OCI-LY1 (cell line): Measurements from ENCODE around the gene CIAO3.

Experiments used
- H2AFZ ChIP-seq: fragments of 200-600 bp; sonication (generic), shearing (Covaris generic); 2 replicates; pipeline ENCODE4 v1.6.0; 2014; ENCODE audit warnings: antibody characterized with exemption, mild to moderate bottlenecking, low read length
- H3F3A ChIP-seq: fragments of 200-600 bp; sonication (generic), shearing (Covaris generic); 2 replicates; pipeline ENCODE4 v1.6.0; 2014; ENCODE audit warnings: mild to moderate bottlenecking, antibody characterized with exemption, low read length, moderate library complexity; ENCODE audit not compliant: insufficient read depth
- H3K27ac ChIP-seq: fragments of 200-600 bp; sonication (generic); 2 replicates; pipeline ENCODE4 v1.5.1; 2014; ENCODE audit warnings: low read length, mixed run types, mild to moderate bottlenecking, low read depth; ENCODE audit not compliant: poor library complexity, severe bottlenecking
- H3K27me3 ChIP-seq: fragments of 200-600 bp; sonication (generic); 2 replicates; pipeline ENCODE4 v1.6.0; 2014; ENCODE audit warnings: antibody characterized with exemption, mild to moderate bottlenecking, low read length, moderate library complexity; ENCODE audit not compliant: insufficient read depth
- H3K36me3 ChIP-seq: fragments of 200-600 bp; sonication (generic); 2 replicates; pipeline ENCODE4 v1.6.1; 2014; ENCODE audit warnings: mild to moderate bottlenecking, antibody characterized with exemption, low read length, moderate library complexity, mixed read lengths; ENCODE audit not compliant: insufficient read depth
- H3K4me1 ChIP-seq: fragments of 200-600 bp; sonication (generic); 2 replicates; pipeline ENCODE4 v1.5.1; 2014; ENCODE audit warnings: mild to moderate bottlenecking, low read length, moderate library complexity; ENCODE audit not compliant: insufficient read depth, severe bottlenecking
- H3K4me2 ChIP-seq: fragments of 200-600 bp; sonication (generic), shearing (Covaris generic); 2 replicates; pipeline ENCODE4 v1.6.1; 2014; ENCODE audit warnings: low read length
- H3K4me3 ChIP-seq: fragments of 200-600 bp; sonication (generic); 2 replicates; pipeline ENCODE4 v1.5.1; 2014; ENCODE audit warnings: low read length, low read depth, mild to moderate bottlenecking, mixed read lengths; ENCODE audit not compliant: poor library complexity, severe bottlenecking
- H3K79me2 ChIP-seq: fragments of 200-600 bp; shearing (Covaris generic); 2 replicates; pipeline ENCODE4 v1.6.1; 2016; ENCODE audit warnings: mixed run types, low read length, mixed read lengths; ENCODE audit not compliant: insufficient read depth
- H3K9ac ChIP-seq: fragments of 200-600 bp; sonication (generic), shearing (Covaris generic); 2 replicates; pipeline ENCODE4 v1.6.1; 2014; ENCODE audit warnings: mild to moderate bottlenecking, low read length, mixed read lengths
- H3K9me2 ChIP-seq: fragments of 200-600 bp; sonication (generic), shearing (Covaris generic); 2 replicates; pipeline ENCODE4 v1.6.1; 2014; ENCODE audit warnings: low read depth, mild to moderate bottlenecking, low read length, mixed read lengths
- H3K9me3 ChIP-seq: fragments of 200-600 bp; shearing (Covaris generic); 2 replicates; pipeline ENCODE4 v1.6.1; 2014; ENCODE audit warnings: low read length, mixed read lengths
- H4K20me1 ChIP-seq: fragments of 200-600 bp; sonication (generic), shearing (Covaris generic); 2 replicates; pipeline ENCODE4 v1.6.0; 2016; ENCODE audit warnings: mild to moderate bottlenecking, low read length; ENCODE audit not compliant: insufficient read depth
- EZH2 ChIP-seq: fragments of 200-600 bp; sonication (generic), shearing (Covaris generic); IDR thresholded peaks from 2 replicates; pipeline ENCODE4 v1.8.0; 2017; ENCODE audit warnings: borderline replicate concordance, mixed run types, mild to moderate bottlenecking, antibody characterized with exemption, low read length, moderate library complexity, mixed read lengths
- TF ChIP-seq, protein P1 (sequence below): fragments of 200-600 bp; sonication (generic), shearing (Covaris generic); IDR thresholded peaks from 2 replicates; pipeline ENCODE4 v1.5.1; 2017; ENCODE audit warnings: mild to moderate bottlenecking, antibody characterized with exemption, low read length, moderate library complexity, mixed read lengths

CIAO3 gene

DNA sequence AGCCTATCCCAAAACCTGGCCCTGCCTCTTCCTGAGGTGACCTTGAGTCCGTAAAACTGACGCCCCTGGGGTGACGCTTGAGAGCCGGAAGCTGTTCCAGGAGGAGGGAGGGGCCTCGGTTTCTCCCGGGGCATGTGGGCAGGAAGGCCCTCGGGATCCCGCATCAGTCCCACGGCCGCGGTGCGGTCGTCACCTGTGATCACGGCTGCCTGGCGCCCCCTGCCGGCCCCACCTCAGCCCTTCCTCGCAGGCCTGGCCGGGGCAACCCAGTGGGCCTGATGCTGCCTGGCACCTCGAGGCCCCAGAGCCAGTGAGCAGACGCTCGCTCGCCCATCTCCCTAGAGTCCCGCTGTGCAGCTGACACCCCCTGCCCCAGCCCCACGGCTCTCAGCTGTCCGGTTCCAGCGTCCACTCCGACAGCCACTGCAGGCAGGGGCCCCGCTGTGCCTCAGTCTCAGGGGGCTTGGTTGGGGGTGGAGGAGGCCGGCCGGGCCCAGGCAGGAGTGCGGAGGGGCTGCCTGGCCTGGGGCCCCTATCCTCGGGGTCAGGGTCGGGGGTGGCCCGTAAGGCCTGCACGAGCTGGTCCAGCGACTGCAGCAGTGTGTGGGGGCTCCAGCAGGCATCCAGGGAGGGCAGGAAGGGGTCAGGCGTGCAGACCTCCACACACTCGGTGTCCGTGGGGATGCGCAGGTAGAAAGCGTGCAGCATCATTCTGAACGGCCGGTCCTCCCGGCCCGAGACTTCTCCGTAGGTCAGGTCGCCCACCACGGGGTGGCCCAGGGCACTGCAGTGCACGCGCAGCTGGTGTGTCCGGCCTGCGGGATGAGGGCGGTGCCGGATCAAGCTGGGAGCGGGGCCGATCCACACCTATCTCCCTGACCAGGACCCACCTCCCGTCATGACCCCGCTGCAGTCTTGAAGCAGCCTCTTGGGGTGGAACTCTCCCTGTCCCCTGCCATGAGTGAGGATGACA is 45.1 kb upstream of the CIAO3 start:
- no peaks in the 10 kb centered on the region for H3K9me3 ChIP-seq
- H3K36me3 ChIP-seq: peaks cover 24% of the 10 kb centered on the region
- no peaks in the 10 kb centered on the region for H4K20me1 ChIP-seq
- no peaks in the 10 kb centered on the region for H3K9me2 ChIP-seq
- no peak overlapping the region for H3K27ac ChIP-seq
- H3K79me2 ChIP-seq: no peaks in the 10 kb centered on the region
- no peaks in the 10 kb centered on the region for H3F3A ChIP-seq
- no peak for TF ChIP-seq EZH2
- TF ChIP-seq, protein P1, sequence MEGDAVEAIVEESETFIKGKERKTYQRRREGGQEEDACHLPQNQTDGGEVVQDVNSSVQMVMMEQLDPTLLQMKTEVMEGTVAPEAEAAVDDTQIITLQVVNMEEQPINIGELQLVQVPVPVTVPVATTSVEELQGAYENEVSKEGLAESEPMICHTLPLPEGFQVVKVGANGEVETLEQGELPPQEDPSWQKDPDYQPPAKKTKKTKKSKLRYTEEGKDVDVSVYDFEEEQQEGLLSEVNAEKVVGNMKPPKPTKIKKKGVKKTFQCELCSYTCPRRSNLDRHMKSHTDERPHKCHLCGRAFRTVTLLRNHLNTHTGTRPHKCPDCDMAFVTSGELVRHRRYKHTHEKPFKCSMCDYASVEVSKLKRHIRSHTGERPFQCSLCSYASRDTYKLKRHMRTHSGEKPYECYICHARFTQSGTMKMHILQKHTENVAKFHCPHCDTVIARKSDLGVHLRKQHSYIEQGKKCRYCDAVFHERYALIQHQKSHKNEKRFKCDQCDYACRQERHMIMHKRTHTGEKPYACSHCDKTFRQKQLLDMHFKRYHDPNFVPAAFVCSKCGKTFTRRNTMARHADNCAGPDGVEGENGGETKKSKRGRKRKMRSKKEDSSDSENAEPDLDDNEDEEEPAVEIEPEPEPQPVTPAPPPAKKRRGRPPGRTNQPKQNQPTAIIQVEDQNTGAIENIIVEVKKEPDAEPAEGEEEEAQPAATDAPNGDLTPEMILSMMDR: peak; percentile 74
- no peak overlapping the region for H3K9ac ChIP-seq
- H2AFZ ChIP-seq: no peak overlapping the region
- H3K4me1 ChIP-seq: peaks cover 23% of the 10 kb centered on the region
- H3K4me3 ChIP-seq: no peak overlapping the region
- H3K4me2 ChIP-seq: no peak overlapping the region
- H3K27me3 ChIP-seq: no peaks in the 10 kb centered on the region; the same call in 1 of the 2 replicates

DNA sequence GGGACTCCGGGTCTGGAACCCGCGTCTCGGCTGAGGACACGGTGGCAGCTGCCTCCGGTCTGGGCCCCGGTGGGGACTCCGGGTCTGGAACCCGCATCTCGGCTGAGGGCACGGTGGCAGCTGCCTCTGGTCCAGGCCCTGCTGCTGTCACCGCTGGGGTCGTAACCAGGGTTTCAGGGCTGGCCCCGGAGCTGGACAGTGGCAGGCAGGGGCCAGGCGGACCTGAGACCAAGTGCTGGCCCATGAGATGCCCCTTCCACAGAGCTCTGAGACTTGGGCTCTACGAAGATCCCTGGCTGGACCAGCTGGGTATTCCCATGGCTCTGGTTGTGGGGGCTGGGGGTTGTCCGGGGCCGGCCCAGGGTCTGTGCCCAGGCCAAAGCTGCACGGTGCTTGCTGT is 43.6 kb upstream of the CIAO3 start:
- Histone ChIP-seq H2AFZ (no peak overlapping the region), H3K36me3 (peaks cover 22% of the 10 kb centered on the region), H3F3A (no peaks in the 10 kb centered on the region), H3K27ac (no peak overlapping the region), H4K20me1 (no peaks in the 10 kb centered on the region), H3K4me2 (no peak overlapping the region), H3K4me1 (peaks cover 17% of the 10 kb centered on the region), H3K9me3 (no peaks in the 10 kb centered on the region), H3K9me2 (no peaks in the 10 kb centered on the region), H3K9ac (no peak overlapping the region), H3K27me3 (no peaks in the 10 kb centered on the region; the same call in 1 of the 2 replicates), H3K79me2 (no peaks in the 10 kb centered on the region), H3K4me3 (no peak overlapping the region)
- TF ChIP-seq, protein P1: no peak
- TF ChIP-seq EZH2: no peak

DNA sequence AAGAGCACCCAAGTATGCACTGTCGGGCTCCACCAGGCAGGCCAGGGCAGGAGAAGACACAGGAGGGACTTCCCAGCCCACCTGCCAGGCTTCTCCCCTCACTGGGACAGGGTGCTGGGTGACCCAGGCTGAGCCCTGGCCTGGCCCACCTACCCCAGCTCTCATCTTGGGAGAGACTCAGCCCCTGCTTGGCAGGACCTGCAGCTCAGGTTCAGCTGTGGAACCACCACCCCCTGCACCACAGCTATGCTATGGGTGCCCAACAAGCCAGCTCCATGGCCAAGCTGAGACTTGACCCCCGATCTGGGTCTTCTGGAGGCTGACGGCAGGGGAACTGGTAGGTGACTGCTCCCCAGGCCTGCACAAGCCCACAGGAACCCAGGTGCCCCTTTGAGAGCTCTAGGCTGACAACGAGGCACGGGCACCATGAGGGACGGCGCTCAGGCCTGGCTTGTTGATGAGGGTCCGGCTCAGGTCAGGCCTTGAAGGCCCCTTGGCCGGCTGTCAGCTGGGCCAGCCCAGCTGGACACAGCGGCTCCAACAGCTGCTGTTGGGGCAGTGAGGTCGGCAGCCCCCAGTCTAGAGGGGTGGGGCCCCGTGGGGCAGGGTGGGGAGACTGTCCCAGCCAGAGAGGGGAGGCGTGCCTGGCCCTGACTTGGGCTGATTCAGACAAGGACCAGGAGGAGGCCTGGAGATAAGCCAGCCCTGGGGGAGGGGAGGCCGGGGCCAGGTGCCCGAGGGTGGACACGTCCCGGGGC is 42.8 kb upstream of the CIAO3 start:
- no peak overlapping the region for H3K27ac ChIP-seq
- no peak overlapping the region for H3K9ac ChIP-seq
- H3K4me3 ChIP-seq: no peak overlapping the region
- peaks cover 22% of the 10 kb centered on the region for H3K36me3 ChIP-seq
- H3K79me2 ChIP-seq: no peaks in the 10 kb centered on the region
- no peaks in the 10 kb centered on the region; the same call in 1 of the 2 replicates for H3K27me3 ChIP-seq
- no peaks in the 10 kb centered on the region for H4K20me1 ChIP-seq
- H3F3A ChIP-seq: no peaks in the 10 kb centered on the region
- H3K9me2 ChIP-seq: no peaks in the 10 kb centered on the region
- H3K4me2 ChIP-seq: no peak overlapping the region
- peaks cover 11% of the 10 kb centered on the region for H3K4me1 ChIP-seq
- no peaks in the 10 kb centered on the region for H3K9me3 ChIP-seq
- TF ChIP-seq EZH2: no peak
- TF ChIP-seq, protein P1: no peak
- no peak overlapping the region for H2AFZ ChIP-seq
